Vagina (tissue), 2 donors: ENCODE measurements around the gene RAPGEF4. TPM values are rescaled to one million over a fixed set of nuclear protein-coding genes. Genes with fewer than 3 reads are reported as not detected.

Source experiments
- DNase-seq, 2 donors: peaks; one replicate each; pipeline ENCODE4 v3.0.0-alpha.2; 2017; ENCODE audit errors: extremely low spot score in 2 of 2
- H3K27ac ChIP-seq: fragments of 200-600 bp; sonication (generic); one replicate; pipeline ENCODE4 v1.5.1; 2019
- H3K27me3 ChIP-seq: fragments of 200-600 bp; sonication (generic); one replicate; pipeline ENCODE4 v1.5.1; 2019
- H3K36me3 ChIP-seq, 2 donors: fragments of 200-600 bp; sonication (generic); one replicate each; pipeline ENCODE4 v1.5.1; 2017 to 2019
- H3K4me1 ChIP-seq: fragments of 200-600 bp; sonication (generic); one replicate; pipeline ENCODE4 v1.5.1; 2019
- H3K4me3 ChIP-seq, 2 donors: fragments of 200-600 bp; sonication (generic); 1 replicate in 1 of 2; 2 replicates in 1 of 2; pipeline ENCODE4 v1.5.1; 2016 to 2019
- H3K9me3 ChIP-seq: fragments of 200-600 bp; sonication (generic); one replicate; pipeline ENCODE4 v1.5.1; 2019
- CTCF ChIP-seq, 3 experiments: fragments of 450-650 bp in 2 of 3; fragments of 200-600 bp in 1 of 3; sonication (generic) in 1 of 3; IDR thresholded peaks; one replicate each; pipeline ENCODE4 v1.5.1; 2017 to 2019; ENCODE audit warnings: antibody characterized with exemption in 3 of 3, mild to moderate bottlenecking in 2 of 3, moderate library complexity in 2 of 3
- POLR2A ChIP-seq, 2 donors: fragments of 450-650 bp; IDR thresholded peaks; one replicate each; pipeline ENCODE4 v1.6.1; 2017; ENCODE audit warnings: antibody characterized with exemption in 2 of 2, mild to moderate bottlenecking in 2 of 2, moderate library complexity in 2 of 2
- POLR2AphosphoS5 ChIP-seq, 2 donors: sonication (generic); formaldehyde crosslinking; IDR thresholded peaks; one replicate each; pipeline ENCODE4 v1.9.0; 2017; ENCODE audit warnings: antibody characterized with exemption in 2 of 2, mild to moderate bottlenecking in 2 of 2, low read depth in 1 of 2; ENCODE audit not compliant: insufficient read depth in 1 of 2
- intact Hi-C: fragments of 100-400 bp; cut with DNase I; formaldehyde crosslinking; loops from one replicate; pipeline ENCODE4 v1.15.1; 2023
- total RNA-seq: library from RNA; depleted of rRNA; stranded (reverse); fragments of >200 nt; gene quantifications from one replicate; pipeline ENCODE4 v1.2.3, GENCODE V29; 2016

RAPGEF4 gene
- total RNA-seq, 1 donor from 2014 or later: 18.4 TPM

DNA sequence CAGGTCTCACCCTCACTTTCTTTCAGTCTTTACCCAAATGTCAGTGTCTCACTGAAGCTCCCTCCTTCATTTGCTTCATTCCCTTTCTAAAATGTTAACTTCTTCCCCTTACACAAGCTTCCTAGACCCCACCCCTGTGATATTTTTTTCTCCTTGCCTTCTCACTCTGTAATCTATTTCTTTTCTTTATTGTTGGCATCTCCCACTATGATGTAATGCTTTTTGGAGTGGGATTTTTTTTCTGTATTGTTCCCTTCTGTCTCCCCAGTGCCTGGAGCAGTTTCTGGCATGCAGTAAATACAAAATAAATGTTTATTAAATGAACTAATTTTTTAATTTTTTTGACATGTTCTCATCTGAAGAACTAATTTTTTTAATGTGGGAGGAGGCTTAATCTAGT is 284.1 kb downstream of the RAPGEF4 start:
- intact Hi-C loops: loop anchor here (10.0 kb wide), 1 partner anchor 215 kb away; no protein-coding TSS in a partner anchor
- Histone ChIP-seq H3K4me1 (no peaks in the 10 kb centered on the region), H3K27ac (no peak overlapping the region), H3K9me3 (no peaks in the 10 kb centered on the region), H3K27me3 (no peaks in the 10 kb centered on the region), H3K36me3 (no peaks in the 10 kb centered on the region), H3K4me3 (no peak overlapping the region)
- DNase-seq: no peak
- TF ChIP-seq POLR2A (IDR thresholded peaks at IDR 0.05) (no peak), POLR2AphosphoS5 (IDR thresholded peaks at IDR 0.05; ENCODE audit: insufficient read depth in 1 of 2, low read depth in 1 of 2) (no peak), CTCF (IDR thresholded peaks at IDR 0.05) (no peak)

DNA sequence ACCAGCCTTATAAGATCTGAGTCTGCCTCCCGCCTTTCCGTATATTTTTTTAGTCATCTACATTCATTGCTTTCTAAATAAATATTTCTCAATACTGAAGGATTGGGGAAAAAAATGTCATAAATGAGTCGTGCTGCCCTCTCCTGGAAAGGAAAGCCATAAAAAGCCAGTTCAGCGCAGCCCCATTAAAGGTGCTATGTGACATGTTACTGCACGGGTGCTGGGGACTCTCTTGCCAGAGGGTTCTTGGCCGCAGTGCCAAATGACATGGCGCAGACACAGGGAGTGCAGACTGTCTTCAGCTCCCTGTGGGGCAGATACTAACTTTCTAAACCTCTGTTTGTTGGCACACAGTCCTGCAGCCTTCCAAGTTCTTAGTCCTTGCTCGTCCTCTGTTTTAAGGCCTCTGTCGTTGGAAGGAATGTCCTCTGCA is 286.3 kb downstream of the RAPGEF4 start:
- no peak for TF ChIP-seq CTCF (IDR thresholded peaks at IDR 0.05)
- TF ChIP-seq POLR2A (IDR thresholded peaks at IDR 0.05): no peak
- no peak for TF ChIP-seq POLR2AphosphoS5 (IDR thresholded peaks at IDR 0.05; ENCODE audit: insufficient read depth in 1 of 2, low read depth in 1 of 2)
- Histone ChIP-seq H3K36me3 (no peaks in the 10 kb centered on the region), H3K27ac (no peak overlapping the region), H3K4me1 (no peaks in the 10 kb centered on the region), H3K27me3 (no peaks in the 10 kb centered on the region), H3K4me3 (no peak overlapping the region), H3K9me3 (no peaks in the 10 kb centered on the region)
- DNase-seq: no peak
- intact Hi-C loops: no loop called here

GRCh38 chr2:173023718-173024117 is 288.1 kb downstream of the RAPGEF4 start:
- Histone ChIP-seq H3K9me3 (no peaks in the 10 kb centered on the region), H3K27me3 (no peaks in the 10 kb centered on the region), H3K4me1 (peaks cover 9% of the 10 kb centered on the region), H3K36me3 (no peaks in the 10 kb centered on the region), H3K27ac (no peak overlapping the region), H3K4me3 (no peak overlapping the region)
- TF ChIP-seq CTCF (IDR thresholded peaks at IDR 0.05): no peak
- no peak for TF ChIP-seq POLR2A (IDR thresholded peaks at IDR 0.05)
- no peak for TF ChIP-seq POLR2AphosphoS5 (IDR thresholded peaks at IDR 0.05; ENCODE audit: insufficient read depth in 1 of 2, low read depth in 1 of 2)
- intact Hi-C loops: no loop called here
- no peak for DNase-seq

GRCh38 chr2:173026479-173026878 is 290.8 kb downstream of the RAPGEF4 start:
- H3K4me1 ChIP-seq: peaks cover 9% of the 10 kb centered on the region
- no peaks in the 10 kb centered on the region for H3K9me3 ChIP-seq
- TF ChIP-seq POLR2AphosphoS5 (IDR thresholded peaks at IDR 0.05; ENCODE audit: insufficient read depth in 1 of 2, low read depth in 1 of 2): no peak
- intact Hi-C loops: no loop called here
- no peaks in the 10 kb centered on the region for H3K27me3 ChIP-seq
- H3K36me3 ChIP-seq: no peaks in the 10 kb centered on the region
- no peak for DNase-seq
- no peak overlapping the region for H3K27ac ChIP-seq
- no peak overlapping the region for H3K4me3 ChIP-seq

DNA sequence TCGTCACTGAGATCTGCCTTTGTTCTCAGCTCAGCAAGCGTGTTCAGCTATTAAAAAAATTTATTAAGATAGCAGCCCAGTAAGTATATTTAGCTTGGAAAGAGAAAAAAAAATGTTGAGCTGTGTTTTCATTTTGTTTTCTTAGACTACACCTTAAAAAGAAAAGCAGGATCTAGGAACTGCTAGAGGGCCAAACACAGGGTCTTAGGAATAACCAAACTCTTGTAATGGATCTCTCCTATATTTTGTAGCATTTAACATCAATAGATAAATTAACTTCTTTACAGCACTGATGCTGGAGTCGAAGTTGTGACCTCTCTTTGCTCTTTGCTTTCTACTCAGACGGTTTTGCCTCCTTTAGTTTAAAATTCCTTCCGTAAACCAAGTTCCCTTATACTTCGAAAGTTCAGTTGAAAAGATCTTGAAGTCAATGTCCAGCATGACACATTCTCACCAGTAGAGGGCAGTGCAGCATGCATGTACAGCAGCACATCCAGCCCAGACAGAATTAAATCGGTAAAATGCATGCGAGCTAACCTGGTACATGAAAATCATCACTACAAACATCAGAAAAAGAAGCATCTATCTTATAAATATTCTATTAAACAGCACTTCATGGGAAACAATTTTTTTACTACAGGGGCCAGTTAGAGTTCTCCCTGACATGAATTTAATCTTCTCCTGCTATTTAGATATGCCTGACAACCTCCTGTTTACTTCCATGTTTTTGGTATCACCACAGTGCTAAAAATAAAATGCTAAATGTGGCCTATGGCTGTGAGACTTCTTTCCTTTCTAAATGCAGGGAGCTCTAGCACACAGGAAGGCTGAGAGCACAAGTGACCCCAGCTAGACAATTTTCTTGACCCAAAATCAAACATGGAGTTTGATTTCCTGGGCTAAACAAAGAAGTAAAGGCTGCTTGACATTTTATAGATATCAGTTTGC is 291.8 kb downstream of the RAPGEF4 start:
- no peak for DNase-seq
- intact Hi-C loops: no loop called here
- Histone ChIP-seq H3K27ac (peak overlapping the region; percentile 76), H3K9me3 (no peaks in the 10 kb centered on the region), H3K27me3 (no peaks in the 10 kb centered on the region), H3K4me1 (peaks cover 9% of the 10 kb centered on the region), H3K36me3 (no peaks in the 10 kb centered on the region), H3K4me3 (no peak overlapping the region)
- TF ChIP-seq POLR2A (IDR thresholded peaks at IDR 0.05) (no peak), POLR2AphosphoS5 (IDR thresholded peaks at IDR 0.05; ENCODE audit: insufficient read depth in 1 of 2, low read depth in 1 of 2) (peak in 1 of 2 donors; percentile 80), CTCF (IDR thresholded peaks at IDR 0.05) (peak; percentile 82 to 98 (median 93))
